HG03097 (cell line): Measurements from ENCODE around the gene TTC32.
A peak's percentile ranks its signal among the peaks of the same experiment; 100 is the strongest.
"Not testable (repeated sequence)": the region's sequence is repeated elsewhere in the genome, so short reads cannot be mapped to it uniquely, and the experiment has no call there.

Source experiments
- ATAC-seq: cut with Tn5 transposase; IDR thresholded peaks from one replicate; pipeline ENCODE4 v1.9.1; 2021; ENCODE audit not compliant: unreplicated experiment, low FRiP score

Gene TTC32

GRCh38 chr2:19901442-19902215, at the start of gene TTC32:
Gene TTC32 (minus strand): TSS chr2:19901983. CDS start chr2:19901854, 129 bp downstream.
- peak; percentile 89 for ATAC-seq

- ATAC-seq, result no peak
These were observed 47.3 kb upstream of the TTC32 start for GRCh38 chr2:19949071-19949470.

GRCh38 chr2:19947184-19947940, 45.6 kb upstream of the TTC32 start:
- ATAC-seq, result no peak

GRCh38 chr2:19944205-19944845, 42.5 kb upstream of the TTC32 start:
- no peak for ATAC-seq

DNA sequence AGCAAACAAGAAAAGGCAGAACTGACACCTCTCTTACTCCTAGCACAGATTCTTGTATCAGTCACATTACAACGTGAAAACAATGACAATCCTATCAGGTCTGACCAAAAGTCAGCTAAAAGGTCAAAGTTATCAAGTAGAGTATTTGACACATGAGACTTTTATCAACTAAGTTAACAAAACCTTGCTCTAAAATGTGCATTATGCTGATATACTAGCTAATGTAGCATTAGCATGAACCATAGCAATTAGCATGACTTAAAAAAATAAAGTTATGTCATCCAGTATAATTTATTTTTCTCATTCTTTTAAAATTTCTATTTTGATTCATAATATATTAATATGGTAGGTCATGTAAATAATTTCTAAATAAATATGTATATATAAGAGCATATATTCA, 41.4 kb upstream of the TTC32 start:
- no peak for ATAC-seq

DNA sequence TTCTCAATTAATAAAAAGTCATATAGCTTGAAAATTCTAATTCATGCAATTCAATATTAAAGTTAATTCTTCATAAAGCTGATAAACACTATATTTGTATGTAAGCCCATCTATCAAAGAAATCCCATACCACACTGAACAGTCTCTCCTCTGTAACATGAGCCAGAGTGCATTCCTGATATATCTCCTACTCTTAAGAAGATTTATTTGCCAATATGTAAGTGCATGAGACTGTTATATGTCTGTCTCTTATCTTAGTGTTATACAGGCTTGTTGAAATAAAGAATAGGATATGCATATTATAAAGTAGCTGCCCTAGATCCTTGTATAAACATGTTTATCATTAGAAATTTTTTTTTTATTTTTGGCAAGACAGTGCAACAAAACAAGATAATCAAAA, 40.4 kb upstream of the TTC32 start:
- no peak for ATAC-seq

DNA sequence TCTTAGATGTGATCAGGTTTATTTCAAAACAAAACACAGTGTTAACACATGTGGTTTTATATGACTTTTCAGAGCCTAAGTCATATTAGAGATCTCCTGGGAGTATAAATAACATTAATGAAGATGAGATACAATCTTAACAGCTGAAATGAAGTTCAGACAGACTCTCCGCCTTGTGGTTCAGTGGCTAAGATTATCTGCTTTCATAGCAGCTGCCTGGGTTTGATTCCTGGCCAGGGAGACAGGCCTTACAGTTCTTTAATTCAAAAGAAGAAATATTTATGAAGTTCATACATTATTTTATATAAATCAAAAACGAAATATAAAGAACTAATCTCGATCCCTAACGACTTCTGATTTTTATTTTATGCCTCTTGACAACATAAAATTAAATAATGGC, 35.2 kb upstream of the TTC32 start:
- ATAC-seq, result no peak

DNA sequence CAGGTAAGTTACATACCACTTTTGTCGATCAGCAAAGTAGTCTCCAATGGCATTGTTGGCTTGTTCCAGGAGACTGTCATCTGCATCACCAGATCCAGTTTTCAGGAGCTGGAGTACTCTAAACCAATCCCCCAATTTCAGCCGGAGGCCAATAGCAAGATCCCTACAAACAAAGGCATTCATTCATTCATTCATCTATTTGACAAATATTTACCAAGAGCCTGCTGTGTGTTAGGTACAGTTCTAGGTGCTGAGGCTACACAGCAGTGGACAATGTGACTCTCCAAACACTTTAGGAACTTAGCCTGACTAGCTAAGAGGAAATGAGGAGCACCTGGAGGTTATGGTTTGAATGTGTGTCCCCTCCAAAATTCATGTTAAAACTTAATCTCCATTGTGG, 34.4 kb upstream of the TTC32 start:
- no peak for ATAC-seq

GRCh38 chr2:19933351-19933981, 31.7 kb upstream of the TTC32 start:
- peak; percentile 76 for ATAC-seq

DNA sequence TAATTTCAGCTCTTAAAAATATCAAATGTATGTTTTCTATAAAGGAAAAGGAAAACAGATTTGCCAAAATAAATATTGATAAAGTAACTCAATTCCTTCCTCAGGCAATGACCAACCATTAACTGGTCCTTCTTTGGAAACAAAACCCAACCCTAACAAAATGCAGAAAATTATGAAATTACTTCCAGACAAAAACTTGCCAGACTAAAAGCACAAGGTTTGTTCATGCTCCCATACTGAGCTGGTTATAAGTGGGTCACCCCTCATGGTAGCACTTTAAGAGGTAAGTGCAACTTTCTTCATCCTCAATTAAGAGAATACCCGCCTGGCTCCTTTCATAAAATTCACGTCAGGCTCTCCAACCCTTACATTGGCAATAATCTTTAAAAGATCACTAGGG, 31.1 kb upstream of the TTC32 start:
- peak; percentile 22 for ATAC-seq

- no peak for ATAC-seq
These were observed 27.4 kb upstream of the TTC32 start for GRCh38 chr2:19929226-19929625.

GRCh38 chr2:19927816-19928215, 26.0 kb upstream of the TTC32 start:
- not testable (repeated sequence) for ATAC-seq

DNA sequence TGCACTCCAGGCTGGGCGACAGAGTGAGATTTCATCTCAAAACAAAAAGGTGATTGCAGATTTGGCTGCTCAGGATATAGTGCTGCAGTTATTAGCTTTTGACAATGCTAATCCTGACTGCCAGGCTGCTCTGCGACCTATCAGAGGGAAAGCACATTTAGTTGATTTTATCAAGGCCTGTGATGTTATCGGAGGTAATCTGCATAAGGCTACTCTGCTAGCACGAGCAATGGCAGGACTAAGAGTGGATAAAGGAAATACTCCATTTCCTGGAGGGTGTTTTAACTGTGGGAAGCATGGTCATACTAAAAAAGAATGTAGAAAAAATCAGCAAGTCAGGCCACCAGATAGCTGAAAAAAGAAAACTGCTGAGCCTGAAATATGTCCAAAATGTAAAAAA, 22.7 kb upstream of the TTC32 start:
- not testable (repeated sequence) for ATAC-seq

DNA sequence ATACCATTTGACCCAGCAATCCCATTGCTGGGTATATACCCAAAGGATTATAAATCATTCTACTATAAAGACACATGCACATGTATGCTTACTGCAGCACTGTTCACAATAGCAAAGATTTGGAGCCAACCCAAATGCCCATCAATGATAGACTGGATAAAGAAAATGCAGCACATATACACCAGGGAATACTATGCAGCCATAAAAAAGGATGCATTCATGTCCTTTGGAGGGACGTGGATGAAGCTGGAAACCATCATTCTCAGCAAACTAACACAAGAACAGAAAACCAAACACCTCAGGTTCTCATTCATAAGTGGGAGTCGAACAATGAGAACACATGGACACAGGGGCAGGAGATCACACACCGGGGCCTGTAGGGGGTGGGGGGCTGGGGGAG, 20.4 kb upstream of the TTC32 start:
- not testable (repeated sequence) for ATAC-seq

DNA sequence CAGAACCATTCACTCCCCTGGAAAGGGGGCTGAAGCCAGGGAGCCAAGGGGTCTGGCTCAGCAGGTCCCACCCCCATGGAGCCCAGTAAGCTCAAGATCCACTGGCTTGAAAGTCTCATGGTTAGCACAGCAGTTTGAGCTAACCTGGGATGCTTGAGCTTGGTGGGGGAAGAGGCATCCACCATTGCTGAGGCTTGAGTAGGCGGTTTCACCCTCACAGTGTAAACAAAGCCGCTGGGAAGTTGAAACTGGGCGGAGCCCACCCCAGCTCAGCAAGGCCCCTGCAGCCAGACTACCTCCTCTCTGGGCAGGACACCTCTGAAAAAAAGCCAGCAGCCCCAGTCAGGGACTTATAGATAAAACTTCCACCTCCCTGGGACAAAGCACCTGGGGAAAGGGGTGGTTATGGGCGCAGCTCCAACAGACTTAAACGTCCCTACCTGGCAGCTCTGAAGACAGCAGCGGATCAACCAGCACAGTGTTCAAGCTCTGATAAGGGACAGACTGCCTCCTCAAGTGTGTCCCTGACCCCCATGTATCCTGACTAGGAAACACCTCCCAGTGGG, 14.7 kb upstream of the TTC32 start:
- no peak for ATAC-seq

DNA sequence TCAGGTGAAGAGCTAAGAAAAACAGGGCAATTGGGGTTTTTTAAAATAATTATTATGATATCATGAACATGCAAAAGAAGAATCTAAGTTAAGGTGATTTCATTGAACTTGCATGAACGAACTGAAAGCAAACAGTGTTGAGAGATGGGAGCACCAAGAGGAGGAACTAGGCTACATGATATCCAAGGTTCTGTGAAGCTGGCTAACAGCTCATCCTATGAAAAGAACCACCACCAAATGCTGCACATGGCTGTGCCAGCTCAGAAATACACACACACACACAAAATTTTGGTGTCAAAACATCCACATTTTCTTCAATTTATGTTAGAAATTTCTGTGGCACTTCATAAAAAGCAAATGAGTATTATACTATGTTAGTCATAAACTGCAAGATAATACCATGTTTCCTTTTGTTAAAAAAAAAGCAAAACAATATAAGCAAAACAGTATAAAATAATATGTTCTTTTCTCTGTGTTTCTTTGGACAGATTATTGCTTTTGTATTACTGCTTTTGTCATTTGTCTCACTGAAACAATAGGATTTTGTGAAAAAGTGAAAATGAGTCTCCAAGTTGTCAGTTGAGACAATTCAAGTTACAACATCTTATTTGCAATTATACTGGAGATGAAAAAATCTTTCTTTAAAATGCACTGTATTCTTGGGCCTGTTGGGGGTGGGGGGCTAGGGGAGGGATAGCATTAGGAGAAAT, 12.6 kb upstream of the TTC32 start:
- no peak for ATAC-seq

GRCh38 chr2:19911808-19912509, 10.2 kb upstream of the TTC32 start:
- no peak for ATAC-seq

DNA sequence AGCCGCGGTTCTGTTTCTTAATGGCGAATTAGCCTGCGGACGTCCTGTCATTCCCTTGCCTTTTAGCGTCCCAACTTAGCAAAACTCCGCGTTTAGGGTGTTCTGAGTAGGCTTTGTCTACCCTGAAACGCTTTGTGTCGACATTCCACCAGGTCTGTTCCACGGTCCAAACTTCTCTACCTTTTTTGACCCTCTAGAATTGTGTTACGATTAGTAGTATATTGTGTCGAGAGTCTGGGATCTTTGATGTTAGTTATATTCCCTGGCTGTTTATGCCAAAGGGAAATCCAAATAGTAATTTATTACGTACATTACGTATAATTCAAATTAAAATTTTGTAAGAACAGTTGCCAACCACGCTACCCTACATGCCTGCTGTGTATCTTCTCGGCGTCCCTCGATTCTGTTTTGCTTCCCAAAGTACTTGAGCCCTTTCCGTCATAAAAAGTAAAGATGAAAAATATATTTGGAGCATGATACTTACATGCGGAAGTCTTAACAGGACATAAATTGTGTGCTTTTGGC, 495 bp upstream of the TTC32 start:
- ATAC-seq, result no peak

DNA sequence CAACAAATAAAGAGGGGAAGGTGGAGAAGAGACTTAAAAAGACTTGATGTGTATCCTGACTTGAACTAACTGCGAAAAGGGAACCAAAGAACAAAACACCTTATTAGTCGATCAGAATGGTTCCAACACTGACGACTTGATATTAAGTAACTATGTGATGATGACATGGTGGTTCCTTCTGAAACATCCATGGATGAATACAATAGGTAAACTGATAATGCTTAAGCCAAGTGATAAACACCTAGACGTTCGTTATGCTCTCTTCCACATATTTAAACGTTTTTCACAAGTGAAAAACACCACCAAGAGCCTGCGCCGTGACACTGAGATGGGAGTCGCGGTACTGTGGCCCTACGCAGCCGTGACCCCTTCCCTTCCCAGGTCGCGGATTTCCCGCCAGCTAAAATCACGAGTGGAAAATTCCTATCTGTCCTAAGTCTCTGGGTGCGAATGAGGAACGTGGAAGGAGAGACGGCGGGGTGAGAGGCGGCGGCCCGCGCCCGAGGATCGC, 797 bp downstream of the TTC32 start:
- ATAC-seq, result peak; percentile 14
